ENCODE measurements around the gene LRRC8E.
A peak's percentile ranks its signal among the peaks of the same experiment; 100 is the strongest.
"Not testable (repeated sequence)": the region's sequence is repeated elsewhere in the genome, so short reads cannot be mapped to it uniquely, and the experiment has no call there.

LRRC8E gene

DNA sequence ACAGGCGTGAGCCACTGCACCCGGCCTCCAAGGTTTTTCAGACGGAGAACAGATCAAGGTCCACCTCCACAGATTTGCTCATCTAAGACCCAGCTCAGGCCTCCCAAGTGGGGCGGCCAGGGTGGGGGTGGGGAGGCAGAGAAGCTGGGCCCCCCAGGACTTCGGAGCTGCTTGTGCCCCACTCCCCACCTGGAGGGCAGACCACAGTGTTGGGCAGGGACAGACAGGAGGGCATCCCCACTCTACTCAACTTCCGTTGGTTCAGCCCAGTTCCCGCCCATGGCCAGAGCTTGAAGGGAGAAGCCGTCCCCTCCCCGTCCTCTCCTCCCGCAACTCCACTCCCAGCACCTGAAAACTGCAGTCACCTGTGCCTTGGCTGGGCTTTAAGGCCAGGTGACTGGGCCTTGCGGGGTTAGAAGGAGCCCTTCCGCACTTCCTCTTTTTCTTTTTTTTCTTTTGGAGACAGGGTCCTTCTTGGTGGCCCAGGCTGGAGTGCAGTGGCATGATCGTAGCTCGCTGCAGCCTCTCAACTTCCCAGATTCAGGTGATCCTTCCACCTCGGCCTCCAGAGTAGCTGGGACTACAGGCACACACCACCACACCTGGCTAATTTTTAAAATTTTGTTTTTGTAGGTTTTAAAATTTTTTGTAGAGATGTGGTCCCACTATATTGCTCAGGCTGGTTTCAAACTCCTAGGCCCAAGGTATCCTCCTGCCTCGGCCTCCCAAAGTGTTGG, 734 bp upstream of the LRRC8E start:
- no peak for DNase-seq (ENCODE audit: low spot score)

DNA sequence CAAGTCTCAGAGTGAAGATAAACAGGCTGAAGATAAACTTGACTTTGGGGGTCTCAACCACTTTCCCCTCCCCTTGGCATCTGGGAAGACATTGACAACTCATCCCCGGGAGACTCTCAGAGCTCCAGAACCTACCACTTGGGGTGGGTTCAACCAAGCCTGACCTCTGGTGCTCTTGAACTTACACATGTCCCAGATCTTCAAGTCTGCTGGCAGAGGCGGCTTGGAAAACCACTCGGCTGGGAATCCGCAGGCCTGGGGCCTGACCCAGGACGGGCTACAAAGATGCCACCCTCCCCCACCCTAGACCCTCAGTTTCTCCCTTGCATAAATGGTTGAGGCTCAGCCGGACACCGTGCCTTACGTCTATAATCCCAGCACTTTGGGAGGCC, 512 bp downstream of the LRRC8E start:
- no peak for DNase-seq (ENCODE audit: low spot score)

DNA sequence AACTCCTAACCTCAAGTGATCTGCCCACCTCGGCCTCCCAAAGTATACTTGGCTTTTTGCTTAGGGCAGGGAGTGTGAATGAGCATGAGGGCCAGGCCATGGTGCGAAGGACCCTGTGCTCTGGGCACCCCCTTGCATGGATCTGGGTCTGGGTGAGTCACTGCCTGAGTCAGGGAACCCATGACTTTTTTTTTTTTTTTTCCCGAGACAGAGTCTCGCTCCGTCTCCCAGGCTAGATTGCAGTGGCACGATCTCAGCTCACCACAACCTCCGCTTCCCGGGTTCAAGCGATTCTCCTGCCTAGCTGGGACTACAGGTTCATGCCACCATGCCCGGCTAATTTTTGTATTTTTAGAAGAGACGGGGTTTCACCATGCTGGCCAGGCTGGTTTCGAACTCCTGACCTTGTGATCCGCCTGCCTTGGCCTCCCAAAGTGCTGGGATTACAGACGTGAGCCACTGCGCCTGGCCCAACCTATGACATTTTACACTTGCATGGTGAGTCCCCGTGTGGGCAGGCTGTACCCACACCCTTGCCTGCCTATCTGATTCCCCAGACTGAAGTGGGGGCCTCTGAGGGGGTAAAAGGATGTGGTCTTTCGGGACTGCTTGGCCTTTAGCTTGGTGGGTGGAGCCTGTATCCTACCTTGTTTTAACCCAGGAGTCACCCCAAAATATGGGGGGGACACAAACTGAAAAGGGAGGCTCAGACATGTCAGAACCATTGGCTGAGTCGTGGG, 5.2 kb downstream of the LRRC8E start:
- not testable (repeated sequence) for DNase-seq (ENCODE audit: low spot score)

DNA sequence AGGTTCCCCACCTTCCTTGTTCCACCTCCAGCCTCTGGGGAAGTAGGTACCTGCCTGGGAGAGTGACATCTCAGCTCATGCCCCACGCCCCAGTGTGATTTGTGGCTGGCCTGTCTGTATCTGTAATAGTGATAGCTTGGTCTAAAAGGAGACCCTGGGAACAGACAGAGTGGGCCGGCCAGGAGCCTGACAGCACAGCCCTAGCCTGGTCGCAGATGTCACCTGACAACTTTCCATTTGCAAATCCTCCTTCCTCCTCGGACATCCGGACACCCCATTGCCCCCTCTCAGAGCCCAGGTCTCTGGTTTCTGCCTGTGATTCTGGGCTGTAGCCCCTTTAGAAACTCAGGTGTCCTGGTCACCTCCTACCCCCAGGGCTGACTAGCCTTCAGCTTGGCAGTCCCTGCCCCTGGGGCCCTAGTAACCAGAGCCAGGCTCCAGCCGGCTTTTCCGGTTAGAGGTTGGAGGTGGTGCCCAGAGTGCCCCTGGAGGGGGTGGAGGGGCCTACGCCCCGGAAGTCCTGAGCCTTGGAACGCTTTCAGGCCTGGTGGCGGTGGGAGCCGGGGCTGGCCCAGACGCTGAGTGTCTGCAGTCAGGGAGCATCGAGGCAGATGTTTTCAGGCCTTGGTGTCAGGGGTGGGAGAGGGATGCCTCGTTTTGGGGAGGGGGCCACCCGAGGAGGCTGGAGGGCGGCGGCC, 6.5 kb downstream of the LRRC8E start:
- no peak for DNase-seq (ENCODE audit: low spot score)

- no peak for DNase-seq (ENCODE audit: low spot score)
These were observed 7.3 kb downstream of the LRRC8E start for GRCh38 chr19:7895565-7895964.

- DNase-seq (ENCODE audit: low spot score): no peak
These were observed 9.0 kb downstream of the LRRC8E start for GRCh38 chr19:7897292-7897691.

DNA sequence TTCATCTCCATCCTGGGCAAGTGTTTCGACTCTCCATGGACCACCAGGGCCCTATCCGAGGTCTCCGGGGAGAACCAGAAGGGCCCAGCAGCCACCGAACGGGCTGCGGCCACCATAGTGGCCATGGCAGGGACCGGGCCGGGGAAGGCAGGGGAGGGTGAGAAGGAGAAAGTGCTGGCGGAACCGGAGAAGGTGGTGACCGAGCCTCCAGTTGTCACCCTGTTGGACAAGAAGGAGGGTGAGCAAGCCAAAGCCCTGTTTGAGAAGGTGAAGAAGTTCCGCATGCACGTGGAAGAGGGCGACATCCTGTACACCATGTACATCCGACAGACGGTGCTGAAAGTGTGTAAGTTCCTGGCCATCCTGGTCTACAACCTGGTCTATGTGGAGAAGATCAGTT, 10.7 kb downstream of the LRRC8E start:
- DNase-seq (ENCODE audit: low spot score): no peak

- DNase-seq (ENCODE audit: low spot score): peak; percentile 19
These were observed 11.6 kb downstream of the LRRC8E start for GRCh38 chr19:7899751-7900378.

GRCh38 chr19:7900401-7900870, 12.1 kb downstream of the LRRC8E start:
- no peak for DNase-seq (ENCODE audit: low spot score)

DNA sequence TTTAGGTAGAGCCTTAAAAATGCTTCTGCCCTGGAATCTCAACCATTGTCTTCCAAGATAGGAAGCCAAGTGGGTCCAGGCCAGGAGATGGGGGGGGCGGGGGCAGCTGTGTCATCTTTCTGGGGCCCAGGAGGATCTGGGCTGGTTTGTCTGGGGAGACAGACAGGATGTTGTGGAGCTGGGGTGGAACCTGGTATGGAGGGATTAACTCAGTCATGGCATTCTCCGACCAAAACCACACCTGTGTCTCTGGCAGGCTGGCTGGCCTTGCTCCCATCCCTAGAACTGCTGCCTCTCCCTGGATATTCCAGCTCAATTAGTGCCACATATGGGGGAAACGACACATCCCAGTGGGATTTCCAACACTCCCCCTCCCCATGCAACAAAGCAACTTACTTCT, 12.6 kb downstream of the LRRC8E start:
- DNase-seq (ENCODE audit: low spot score): no peak

- no peak for DNase-seq (ENCODE audit: low spot score)
These were observed 13.0 kb downstream of the LRRC8E start for GRCh38 chr19:7901337-7901736.

DNA sequence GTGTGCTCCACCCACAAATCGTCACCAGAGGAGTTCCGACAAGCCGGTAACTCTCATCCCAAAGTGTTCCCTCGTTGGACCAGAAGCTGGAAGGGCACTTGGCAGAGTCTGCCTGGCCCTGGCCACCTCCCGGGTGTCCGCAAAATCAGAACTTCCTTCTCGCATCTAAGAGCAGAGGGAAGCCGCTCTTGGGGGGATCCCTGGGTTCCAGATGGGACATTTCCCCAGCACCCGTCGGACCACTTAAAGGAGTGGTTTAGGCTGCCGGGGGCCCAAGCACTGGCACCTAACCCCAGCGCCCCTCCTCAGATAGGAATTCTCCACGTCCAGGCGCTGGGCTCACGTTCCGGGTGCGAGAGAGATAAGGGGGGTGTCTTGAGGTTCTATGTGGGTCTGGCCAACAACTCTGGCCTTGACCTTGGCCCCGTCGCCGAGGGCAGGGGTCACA, 14.5 kb downstream of the LRRC8E start:
- no peak for DNase-seq (ENCODE audit: low spot score)

GRCh38 chr19:7903244-7904073, 15.1 kb downstream of the LRRC8E start, which contains the start of gene MAP2K7:
Gene MAP2K7 (plus strand): TSS chr19:7903877. CDS start chr19:7903945, 68 bp downstream.
- peak; percentile 99 for DNase-seq (ENCODE audit: low spot score)

DNA sequence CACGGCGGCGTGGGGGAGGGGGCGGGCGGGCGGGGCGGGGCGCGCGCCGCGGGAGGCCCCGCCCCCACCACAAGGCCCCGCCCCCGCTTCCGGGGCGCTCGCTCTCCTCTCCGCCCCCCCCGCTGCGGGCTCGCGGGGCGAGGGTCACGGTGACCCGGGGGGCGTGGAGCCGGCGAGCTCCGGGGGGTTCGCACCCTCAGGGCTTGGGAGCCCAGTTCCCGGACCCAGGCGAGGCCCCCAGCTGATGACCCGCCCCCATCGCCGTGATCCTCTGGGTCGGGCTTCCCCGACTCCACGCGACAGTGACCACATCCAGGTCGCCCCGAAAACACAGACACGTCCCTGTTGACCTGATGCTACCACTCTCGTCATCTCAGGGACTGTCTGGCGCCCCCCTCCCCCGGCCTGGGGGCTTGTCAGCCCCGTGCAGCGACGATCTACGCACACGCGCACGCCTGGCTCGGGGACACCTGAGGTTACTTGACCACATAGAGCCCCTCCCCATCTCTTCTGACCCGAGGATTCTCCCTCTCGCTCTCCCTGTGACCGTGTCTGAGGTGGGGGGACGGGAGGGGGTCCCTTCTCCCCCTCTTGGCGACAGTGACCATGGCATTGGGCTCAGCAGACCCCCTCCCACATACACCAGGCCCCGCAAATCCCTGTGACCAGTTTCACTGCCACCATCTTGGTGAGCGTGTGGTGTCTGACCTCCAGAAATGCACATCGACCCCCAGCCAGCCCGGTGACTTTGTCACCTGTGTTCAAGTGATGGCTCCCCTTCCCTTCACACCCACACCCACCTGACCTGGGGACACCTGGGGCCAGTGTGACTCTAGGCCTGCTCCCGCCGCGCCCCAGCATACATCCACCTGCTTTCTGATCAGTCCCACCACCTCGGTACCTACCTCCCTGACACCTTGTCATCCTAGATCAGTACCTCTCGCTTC, 16.0 kb downstream of the LRRC8E start:
- peak; percentile 88 for DNase-seq (ENCODE audit: low spot score)

DNA sequence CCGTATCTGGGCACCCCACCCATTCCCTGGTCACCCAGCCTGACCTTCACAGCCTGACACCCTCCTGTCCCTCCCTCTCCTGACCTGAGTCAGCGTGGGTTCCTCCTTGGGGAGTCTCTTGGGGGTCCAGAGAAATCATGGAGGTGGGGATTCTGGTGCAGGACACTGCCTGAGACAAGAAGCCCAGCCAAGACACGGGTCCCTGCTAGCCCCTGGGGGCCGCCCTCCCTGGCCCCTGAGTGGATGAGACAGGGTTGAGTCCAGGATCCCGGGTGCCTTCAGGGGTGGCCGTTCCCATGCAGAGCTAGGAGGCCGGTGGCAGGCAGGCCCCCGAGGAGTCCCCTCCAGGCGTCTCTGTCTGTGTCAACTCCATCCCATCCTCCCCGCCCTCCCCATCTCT, 17.0 kb downstream of the LRRC8E start:
- DNase-seq (ENCODE audit: low spot score): no peak

DNA sequence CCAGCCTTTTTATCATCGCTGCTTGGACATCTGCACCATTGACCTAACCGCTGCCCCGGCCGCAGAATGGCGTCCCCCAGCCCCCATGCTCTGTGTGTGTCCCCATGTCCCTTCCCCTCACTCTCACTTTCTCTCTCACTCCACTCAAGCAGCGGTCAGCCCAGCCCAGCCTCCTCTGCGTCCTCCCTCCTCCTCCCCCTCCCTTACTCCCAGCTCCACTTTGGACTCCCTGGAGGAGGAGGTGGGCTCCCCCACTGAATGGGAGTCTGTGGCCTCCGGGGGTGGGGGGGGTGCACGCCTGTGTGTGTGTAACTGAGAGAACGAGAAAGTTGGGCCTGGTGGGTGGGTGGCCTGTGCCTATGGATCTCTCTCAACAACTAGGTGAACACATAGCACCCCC, 17.5 kb downstream of the LRRC8E start:
- DNase-seq (ENCODE audit: low spot score): no peak

- DNase-seq (ENCODE audit: low spot score): no peak
These were observed 18.8 kb downstream of the LRRC8E start for GRCh38 chr19:7907122-7907521.

DNA sequence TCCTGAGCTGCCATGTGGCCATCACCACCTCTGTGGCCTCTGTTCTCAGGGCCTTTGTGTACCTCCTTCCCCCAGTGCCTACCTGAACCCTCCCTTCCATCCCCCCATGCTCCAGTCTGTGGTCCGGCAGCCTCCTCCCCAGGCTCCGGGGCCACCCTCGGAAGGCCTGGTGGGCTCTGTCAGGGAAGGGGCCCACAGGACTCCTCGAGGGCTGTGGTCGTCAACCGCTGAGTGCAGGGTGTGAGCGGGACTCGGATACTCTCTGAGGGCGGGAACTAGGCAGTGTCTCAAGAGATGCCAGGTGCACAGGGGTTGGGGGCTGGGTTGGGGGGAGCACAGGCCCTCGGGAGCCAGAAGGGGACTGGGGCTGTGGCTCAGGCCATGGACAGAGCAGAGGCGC, 19.2 kb downstream of the LRRC8E start:
- no peak for DNase-seq (ENCODE audit: low spot score)

DNA sequence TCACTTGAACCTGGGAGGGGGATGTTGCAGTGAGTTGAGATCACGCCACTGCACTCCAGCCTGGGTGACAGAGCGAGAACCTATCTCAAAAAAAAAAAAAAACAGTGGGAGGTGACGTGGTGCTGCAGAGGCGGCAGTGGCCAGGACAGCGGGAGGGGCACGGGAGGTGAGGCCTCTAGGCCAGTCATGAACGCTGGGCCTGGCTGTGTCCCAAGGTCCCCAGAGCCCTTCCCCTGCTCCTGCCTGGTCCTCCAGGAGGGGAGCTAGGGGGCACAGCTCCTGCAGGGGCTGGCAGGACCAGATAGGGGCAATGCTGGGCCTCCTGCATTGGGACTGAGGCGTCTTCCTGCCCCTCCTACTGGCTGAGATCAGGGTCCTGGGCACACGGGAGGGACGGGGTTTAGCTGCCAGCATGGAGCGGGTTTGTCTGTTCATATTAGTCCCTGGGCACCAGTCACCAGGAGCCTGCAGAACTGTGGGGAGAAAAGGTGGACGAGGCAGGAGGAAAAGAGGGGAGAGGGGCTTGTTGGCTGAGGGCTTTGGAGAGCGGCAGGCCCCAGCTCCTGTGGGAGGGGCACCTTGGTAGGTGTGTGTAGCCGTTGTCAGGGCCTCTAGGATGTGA, 19.9 kb downstream of the LRRC8E start:
- DNase-seq (ENCODE audit: low spot score): no peak

Measured in D341Med (cell line).